Astrocyte of the cerebellum (primary cell): Measurements from ENCODE around the gene TSKS.

Experiments
- DNase-seq: peaks from one replicate; pipeline ENCODE4 v3.0.0-alpha.2; 2011; ENCODE audit warnings: low read depth
- H3K4me3 ChIP-seq: 2 replicates; pipeline ENCODE4 v1.5.1; 2011; ENCODE audit warnings: mild to moderate bottlenecking, low read depth, low read length, moderate library complexity
- CTCF ChIP-seq: IDR thresholded peaks from 2 replicates; pipeline ENCODE4 v1.5.1; 2012; ENCODE audit warnings: low read length, low read depth, moderate library complexity, mild to moderate bottlenecking; ENCODE audit errors: missing control alignments
- in situ Hi-C: cut with HindIII; loops from 2 replicates; pipeline ENCODE4 v1.10.0; 2017; ENCODE audit warnings: low sequenced_read_pairs

Gene TSKS

GRCh38 chr19:49763230-49763629 lies at the start of gene TSKS:
Gene TSKS, minus strand, starts transcription at chr19:49763306. Its CDS starts 59 bp downstream, at chr19:49763247.
- H3K4me3 ChIP-seq, result no peak within 1 kb of the TSS
- no peak for TF ChIP-seq CTCF
- no peak for DNase-seq
- in situ Hi-C loops, result no loop called here

- peak overlapping the region; percentile 84 for H3K4me3 ChIP-seq
- in situ Hi-C loops, result no loop called here
- no peak for TF ChIP-seq CTCF
- DNase-seq, result no peak
Measured at GRCh38 chr19:49812452-49812996, 49.4 kb upstream of the TSKS start.

GRCh38 chr19:49811328-49811727 lies 48.2 kb upstream of the TSKS start:
- DNase-seq, result no peak
- no peak overlapping the region for H3K4me3 ChIP-seq
- TF ChIP-seq CTCF, result no peak
- in situ Hi-C loops, result no loop called here

- no peak for TF ChIP-seq CTCF
- in situ Hi-C loops, result no loop called here
- H3K4me3 ChIP-seq, result peak overlapping the region; percentile 52
Measured at GRCh38 chr19:49809941-49810389, 46.9 kb upstream of the TSKS start.

GRCh38 chr19:49809160-49809940 lies 46.2 kb upstream of the TSKS start:
- H3K4me3 ChIP-seq, result peak overlapping the region; percentile 52
- no peak for TF ChIP-seq CTCF
- in situ Hi-C loops, result no loop called here
- peak; percentile 37 for DNase-seq

More at GRCh38 chr19:49809941-49810389, 46.9 kb upstream of the TSKS start:
- no peak for DNase-seq

- in situ Hi-C loops, result no loop called here
- peak; percentile 50 for DNase-seq
- peak overlapping the region; percentile 52 for H3K4me3 ChIP-seq
- TF ChIP-seq CTCF, result no peak
Measured at GRCh38 chr19:49808711-49809159, 45.6 kb upstream of the TSKS start.
